IPS DF 4.7 (cell line): ENCODE measurements around the gene CP.
"Not testable (repeated sequence)": the region's sequence is repeated elsewhere in the genome, so short reads cannot be mapped to it uniquely, and the experiment has no call there.

ENCODE experiments used
- DNase-seq: peaks from one replicate; pipeline ENCODE4 v3.0.0-alpha.2; 2013; ENCODE audit warnings: low spot score; ENCODE audit errors: extremely low read depth

Gene CP

DNA sequence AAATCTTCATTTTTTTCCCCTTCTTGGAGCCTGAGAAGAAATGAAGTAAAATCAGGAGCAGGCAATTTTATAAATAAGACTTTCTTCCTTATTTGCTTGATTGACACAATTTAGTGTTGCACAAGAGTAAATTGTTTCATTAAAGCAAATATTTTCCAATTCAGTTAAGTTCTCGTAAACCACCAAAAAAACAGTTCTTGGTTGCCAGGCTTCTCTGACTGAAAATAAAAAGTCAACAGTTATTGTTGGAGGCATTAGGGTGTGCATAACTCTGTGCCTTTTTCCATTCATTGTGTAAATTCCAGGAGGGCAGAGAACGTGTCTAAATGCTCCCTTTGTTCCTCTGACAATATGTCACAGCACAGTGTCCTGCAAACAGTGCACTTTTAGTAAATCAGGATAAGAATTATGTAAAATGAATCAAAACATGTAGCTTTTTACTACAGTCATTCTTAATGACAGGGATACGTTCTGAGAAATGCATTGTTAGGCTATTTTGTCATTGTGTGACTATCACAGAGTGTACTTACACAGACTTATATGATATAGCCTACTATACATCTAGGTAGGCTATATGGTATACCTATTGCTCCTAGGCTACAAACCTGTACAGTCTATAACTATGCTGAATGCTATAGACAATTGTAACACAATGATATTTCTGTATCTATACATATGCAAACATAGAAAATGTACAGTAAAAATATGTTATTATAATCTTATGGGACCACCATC, at the start of gene CP:
Gene CP, minus strand, starts transcription at position 47 of the 735 bp plus-strand sequence. Its CDS starts 37 bp downstream, at position 10.
- DNase-seq, result no peak

- DNase-seq, result no peak
These were observed 48.6 kb upstream of the CP start for GRCh38 chr3:149270180-149270579.

DNA sequence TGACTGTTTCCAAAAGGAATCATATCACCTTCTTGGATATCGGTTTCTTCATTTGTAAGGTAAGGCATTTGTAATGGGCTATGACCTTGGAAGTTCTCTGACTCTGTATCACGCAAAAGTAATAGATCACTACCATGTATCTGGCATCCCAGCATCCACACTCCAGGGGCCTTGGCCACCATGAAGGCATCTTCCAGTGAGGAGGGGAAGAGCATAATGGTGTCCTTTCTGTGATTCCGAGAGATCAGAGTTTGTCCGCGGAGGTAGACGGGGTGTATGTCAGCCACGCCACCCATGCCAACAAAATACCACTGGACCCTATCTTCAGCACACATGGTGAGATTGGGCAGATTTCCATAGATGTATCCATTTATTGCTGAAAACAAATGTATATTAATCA, 48.1 kb upstream of the CP start:
- DNase-seq, result no peak

- no peak for DNase-seq
These were observed 45.9 kb upstream of the CP start for GRCh38 chr3:149267565-149267964.

DNA sequence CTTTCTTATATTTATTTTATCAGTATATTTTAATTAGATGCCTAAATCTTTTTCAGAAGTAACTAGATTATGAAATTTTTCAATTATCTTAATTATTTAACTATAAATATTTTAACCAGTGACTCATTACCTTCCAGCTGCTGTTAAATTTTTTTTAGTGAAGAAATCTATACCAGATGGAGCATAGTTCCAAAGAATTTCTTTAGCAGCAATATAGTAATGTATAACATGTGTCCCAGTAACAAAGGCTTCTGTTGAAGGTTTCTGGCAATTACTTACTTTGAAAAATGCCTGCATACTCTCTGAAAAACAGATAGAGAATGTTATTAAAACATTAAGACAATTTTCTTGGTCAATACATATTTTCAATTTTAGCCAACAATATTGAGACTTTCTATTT, 45.1 kb upstream of the CP start:
- DNase-seq, result no peak

- DNase-seq, result no peak
These were observed 42.2 kb upstream of the CP start for GRCh38 chr3:149263856-149264255.

- no peak for DNase-seq
These were observed 37.1 kb upstream of the CP start for GRCh38 chr3:149258714-149259113.

DNA sequence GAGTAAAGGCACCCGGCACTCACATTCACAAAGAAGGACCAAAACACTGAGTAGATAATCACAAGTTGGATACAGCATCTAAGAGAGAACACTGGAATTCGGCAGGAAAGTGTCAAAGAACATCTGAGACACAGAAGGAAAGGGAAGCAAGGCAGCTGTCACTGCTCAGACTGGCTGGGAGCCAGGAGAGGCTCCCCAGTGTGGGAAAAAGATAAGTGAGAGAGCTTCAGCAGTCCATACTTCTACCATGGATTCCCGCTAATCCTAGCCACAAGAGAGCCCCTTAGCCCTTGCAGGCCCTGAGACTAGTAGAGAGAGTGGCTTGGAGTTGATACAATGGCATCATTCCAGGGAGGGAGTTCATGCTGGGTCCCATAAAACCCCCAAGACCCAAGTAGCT, 36.7 kb upstream of the CP start:
- DNase-seq, result no peak

- DNase-seq, result no peak
These were observed 30.6 kb upstream of the CP start for GRCh38 chr3:149252272-149252671.

GRCh38 chr3:149251186-149251585, 29.6 kb upstream of the CP start:
- DNase-seq, result no peak

GRCh38 chr3:149247929-149248691, 26.5 kb upstream of the CP start:
- no peak for DNase-seq

DNA sequence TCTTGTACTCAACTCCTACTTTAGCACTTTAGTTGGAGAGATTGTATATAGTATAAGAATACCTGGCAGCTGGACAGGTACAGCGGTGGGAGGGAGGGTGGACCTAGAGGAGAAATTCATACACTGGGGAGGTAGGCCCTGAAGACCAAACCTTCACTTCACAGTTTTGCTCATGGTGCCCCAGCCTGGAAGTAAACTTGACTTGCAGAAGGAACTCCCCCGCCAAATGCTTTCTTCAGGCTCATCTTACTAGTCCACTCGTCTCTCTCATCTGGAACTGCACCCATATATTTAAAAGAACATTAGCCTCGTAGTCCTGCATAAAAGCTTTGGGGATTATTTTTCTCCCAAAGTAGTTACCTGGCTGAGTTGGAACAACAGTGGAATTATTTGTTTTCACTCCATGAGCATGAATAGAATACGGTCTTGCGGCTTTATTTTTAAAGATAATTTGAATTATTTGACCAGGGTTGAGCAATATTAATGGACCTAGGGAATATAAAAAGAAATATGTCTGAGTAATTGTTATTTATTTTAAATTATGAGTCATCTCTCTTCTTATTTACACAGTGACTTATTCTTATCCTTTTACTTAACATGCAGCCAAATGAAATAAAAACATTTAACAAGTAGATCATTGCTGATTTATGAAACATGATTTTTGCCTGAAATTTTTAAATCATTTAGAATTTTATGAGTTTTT, 25.5 kb upstream of the CP start:
- no peak for DNase-seq

GRCh38 chr3:149245738-149246451, 24.3 kb upstream of the CP start:
- DNase-seq, result no peak

DNA sequence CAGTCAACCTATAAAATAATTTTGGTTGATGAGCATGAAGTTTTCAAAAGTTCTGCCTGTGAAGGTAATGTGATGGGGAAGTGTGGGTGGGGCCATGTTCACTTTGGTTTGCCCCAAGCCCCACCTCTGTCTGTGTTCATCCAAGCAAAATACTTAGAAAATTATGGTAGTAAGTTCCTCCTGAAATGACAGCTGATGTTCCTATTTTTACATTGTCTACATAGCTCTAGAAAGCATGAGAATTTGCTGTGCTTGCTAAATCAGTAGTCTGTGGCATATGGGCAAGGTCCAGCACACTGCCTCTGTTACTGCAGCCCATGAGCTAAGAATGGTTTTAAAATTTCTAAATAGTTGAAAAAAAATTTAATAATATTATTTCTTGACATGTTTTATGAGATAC, 21.9 kb upstream of the CP start:
- no peak for DNase-seq

DNA sequence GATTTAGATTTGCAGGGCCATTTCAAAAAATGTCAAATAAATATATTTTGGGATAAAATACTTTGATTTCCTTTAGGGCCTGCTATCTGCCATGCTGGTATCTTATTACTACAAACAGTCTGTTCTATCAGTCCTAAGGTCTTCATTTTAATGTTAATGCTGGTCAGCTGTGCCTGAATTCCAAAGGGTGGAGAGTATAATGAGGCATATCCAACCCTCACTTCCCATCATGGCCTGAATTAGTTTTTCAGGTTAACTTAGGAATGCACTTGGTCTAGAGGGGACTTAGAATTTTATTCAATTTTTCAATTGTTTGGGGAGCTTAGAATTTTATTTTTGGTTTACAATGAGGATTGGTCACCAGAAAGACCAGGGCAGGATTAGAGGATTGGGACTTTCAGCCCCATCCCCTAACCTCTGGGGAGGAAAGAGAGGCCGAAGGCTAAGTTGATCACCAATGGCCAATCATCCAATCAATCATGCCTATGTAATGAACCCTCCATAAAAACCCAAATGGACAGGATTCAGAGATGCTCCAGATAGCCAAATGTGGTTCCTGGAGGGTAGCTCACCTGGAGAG, 17.8 kb upstream of the CP start:
- no peak for DNase-seq

DNA sequence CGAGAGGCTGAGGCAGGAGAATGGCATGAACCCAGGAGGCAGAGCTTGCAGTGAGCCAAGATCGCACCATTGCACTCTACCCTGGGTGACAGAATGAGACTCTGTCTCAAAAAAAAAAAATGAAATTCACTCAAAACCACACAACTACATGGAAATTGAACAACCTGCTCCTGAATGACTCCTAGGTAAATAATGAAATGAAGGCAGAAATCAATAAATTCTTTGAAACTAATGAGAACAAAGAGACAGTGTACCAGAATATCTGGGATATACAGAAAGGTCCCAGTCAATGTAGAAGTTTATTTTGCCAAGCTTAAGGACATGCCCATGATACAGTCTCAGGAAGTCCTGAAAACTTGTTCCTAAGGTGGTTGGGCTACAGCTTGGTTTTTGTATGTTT, 16.6 kb upstream of the CP start:
- DNase-seq, result not testable (repeated sequence)

GRCh38 chr3:149235599-149236424, 14.2 kb upstream of the CP start:
- DNase-seq, result no peak

DNA sequence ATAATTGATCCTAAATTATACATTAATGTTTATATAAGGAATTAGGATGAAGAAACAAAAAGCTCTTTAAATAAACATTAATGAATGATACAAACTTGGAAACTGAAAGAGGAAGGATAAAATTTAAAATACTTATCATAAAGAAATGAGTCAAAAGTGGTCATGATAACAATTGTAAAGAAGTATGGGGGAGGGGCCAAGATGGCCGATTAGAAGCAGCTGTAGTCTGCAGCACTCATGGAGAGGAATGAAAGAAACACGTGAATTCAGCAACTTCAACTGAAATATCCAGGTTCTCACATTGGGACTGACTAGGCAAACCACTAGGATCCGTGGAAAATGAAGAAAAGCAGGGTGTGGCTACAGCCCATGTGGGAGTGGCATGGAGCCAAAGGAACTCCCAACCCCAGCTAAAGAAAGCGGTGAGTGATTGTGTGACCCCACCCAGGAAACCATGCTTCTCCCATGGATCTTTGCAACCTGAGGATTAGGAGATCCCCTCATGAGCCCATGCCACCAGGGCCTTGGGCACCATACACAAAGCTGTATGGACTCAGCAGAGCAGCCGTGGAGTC, 13.1 kb upstream of the CP start:
- DNase-seq, result no peak

DNA sequence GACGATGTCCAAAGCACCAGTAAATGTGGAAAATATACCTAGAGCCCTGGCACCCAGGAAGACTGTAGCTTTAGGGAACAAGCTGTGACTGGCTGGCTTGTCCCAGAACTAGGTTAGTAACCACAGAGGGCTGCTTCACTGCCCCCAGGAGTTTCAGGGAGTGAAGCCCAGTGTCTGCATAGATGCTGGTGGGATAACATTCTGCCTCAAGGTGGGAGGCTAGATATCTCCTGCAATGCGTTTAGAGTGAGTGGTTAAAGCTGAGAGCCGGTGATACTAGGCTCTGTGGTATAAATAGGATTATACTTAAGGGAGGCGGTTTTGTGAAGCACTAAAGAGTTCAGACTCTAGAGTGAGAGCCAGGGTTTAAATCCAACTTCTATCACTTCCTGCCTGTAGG, 11.7 kb upstream of the CP start:
- DNase-seq, result no peak

GRCh38 chr3:149231871-149232270, 10.2 kb upstream of the CP start:
- DNase-seq, result no peak
